Gastroesophageal sphincter (tissue), 2 donors: Measurements from ENCODE around the gene DHDH.

ENCODE experiments used
- EP300 ChIP-seq: sonication (generic); formaldehyde crosslinking; IDR thresholded peaks from one replicate; pipeline ENCODE4 v1.6.1; 2017; ENCODE audit warnings: antibody characterized with exemption, mild to moderate bottlenecking
- POLR2AphosphoS5 ChIP-seq: sonication (generic); formaldehyde crosslinking; IDR thresholded peaks from one replicate; pipeline ENCODE4 v1.6.1; 2017; ENCODE audit warnings: antibody characterized with exemption

DNA sequence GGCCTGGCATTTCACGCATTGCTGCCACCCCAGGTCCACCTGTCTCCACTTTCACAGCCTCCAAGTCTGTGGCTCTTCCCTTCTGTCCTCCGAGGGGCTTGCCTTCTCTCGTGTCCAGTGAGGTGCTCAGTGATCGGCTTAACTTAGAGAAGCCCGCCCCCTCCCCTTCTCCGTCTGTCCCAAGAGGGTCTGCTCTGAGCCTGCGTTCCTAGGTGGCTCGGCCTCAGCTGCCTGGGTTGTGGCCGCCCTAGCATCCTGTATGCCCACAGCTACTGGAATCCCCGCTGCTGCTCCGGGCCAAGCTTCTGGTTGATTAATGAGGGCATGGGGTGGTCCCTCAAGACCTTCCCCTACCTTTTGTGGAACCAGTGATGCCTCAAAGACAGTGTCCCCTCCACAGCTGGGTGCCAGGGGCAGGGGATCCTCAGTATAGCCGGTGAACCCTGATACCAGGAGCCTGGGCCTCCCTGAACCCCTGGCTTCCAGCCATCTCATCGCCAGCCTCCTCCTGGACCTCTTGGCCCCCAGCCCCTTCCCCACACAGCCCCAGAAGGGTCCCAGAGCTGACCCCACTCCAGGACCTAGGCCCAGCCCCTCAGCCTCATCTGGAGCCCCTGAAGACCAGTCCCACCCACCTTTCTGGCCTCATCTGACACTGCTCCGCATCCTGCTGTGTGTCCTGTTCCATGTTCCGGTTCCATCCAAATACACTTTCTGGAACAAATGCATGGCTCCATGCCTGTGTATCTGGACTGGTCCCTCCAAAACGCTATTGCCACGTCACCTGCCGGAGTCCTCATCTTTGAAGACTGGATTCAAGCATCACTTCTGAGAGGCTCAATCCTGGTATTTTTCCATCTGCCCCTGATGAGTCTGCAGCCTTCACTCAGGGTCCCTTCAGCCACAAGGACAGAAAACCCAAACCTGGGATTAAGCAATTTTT, 10.7 kb upstream of the DHDH start:
- TF ChIP-seq POLR2AphosphoS5 (no peak), EP300 (no peak)
